Activated naive CD4-positive, alpha-beta T cell (primary cell): Measurements from ENCODE around the gene RNF213.
"Not testable (repeated sequence)": the region's sequence is repeated elsewhere in the genome, so short reads cannot be mapped to it uniquely, and the experiment has no call there.

ENCODE experiments used
- DNase-seq, 4 experiments: peaks; one replicate each; lab custom pipeline; 2025; lab: John Stamatoyannopoulos, UW

The RNF213 gene

GRCh38 chr17:80270836-80271235 is 10.2 kb downstream of the RNF213 start:
- peak in 2 of 4 experiments; percentile 12 to 15 for DNase-seq

GRCh38 chr17:80272366-80272765 is 11.7 kb downstream of the RNF213 start:
- no peak for DNase-seq

GRCh38 chr17:80274331-80274730 is 13.7 kb downstream of the RNF213 start:
- no peak for DNase-seq

- no peak for DNase-seq
Observed at GRCh38 chr17:80274871-80275449, 14.3 kb downstream of the RNF213 start.

GRCh38 chr17:80275857-80276256 is 15.2 kb downstream of the RNF213 start:
- DNase-seq, result not testable (repeated sequence)

- DNase-seq, result no peak
Observed at GRCh38 chr17:80277751-80278671, 17.4 kb downstream of the RNF213 start.

GRCh38 chr17:80279895-80280294 is 19.2 kb downstream of the RNF213 start:
- no peak for DNase-seq

- no peak for DNase-seq
Observed at GRCh38 chr17:80281516-80281915, 20.9 kb downstream of the RNF213 start.

- no peak for DNase-seq
Observed at GRCh38 chr17:80283116-80283852, 22.6 kb downstream of the RNF213 start.

GRCh38 chr17:80284631-80285030 is 24.0 kb downstream of the RNF213 start:
- DNase-seq, result no peak

- DNase-seq, result no peak
Observed at GRCh38 chr17:80285237-80285920, 24.7 kb downstream of the RNF213 start.

GRCh38 chr17:80286638-80286960 is 25.9 kb downstream of the RNF213 start:
- DNase-seq, result no peak

- DNase-seq, result no peak
Observed at GRCh38 chr17:80287038-80287437, 26.4 kb downstream of the RNF213 start.

GRCh38 chr17:80287806-80288567 is 27.3 kb downstream of the RNF213 start:
- no peak for DNase-seq

GRCh38 chr17:80289616-80290015 is 29.0 kb downstream of the RNF213 start:
- DNase-seq, result no peak

GRCh38 chr17:80290156-80290555 is 29.5 kb downstream of the RNF213 start:
- no peak for DNase-seq

- no peak for DNase-seq
Observed at GRCh38 chr17:80291260-80291659, 30.6 kb downstream of the RNF213 start.

GRCh38 chr17:80291691-80292487 is 31.2 kb downstream of the RNF213 start:
- no peak for DNase-seq

- no peak for DNase-seq
Observed at GRCh38 chr17:80292521-80292971, 31.9 kb downstream of the RNF213 start.

- DNase-seq, result no peak
Observed at GRCh38 chr17:80294210-80294609, 33.6 kb downstream of the RNF213 start.

- DNase-seq, result no peak
Observed at GRCh38 chr17:80294653-80295052, 34.0 kb downstream of the RNF213 start.
